HEK293 (cell line): ENCODE results near the gene SLC39A5.

Experiments used
- AEBP2 ChIP-seq: fragments of 450-650 bp; formaldehyde crosslinking; IDR thresholded peaks from 2 replicates; pipeline ENCODE4 v1.5.1; 2016; ENCODE audit warnings: missing biosample characterization, missing genetic modification characterization, borderline replicate concordance
- BCL11B ChIP-seq: fragments of 450-650 bp; formaldehyde crosslinking; IDR thresholded peaks from 2 replicates; pipeline ENCODE4 v1.5.1; 2016; ENCODE audit warnings: low read depth, missing biosample characterization, missing genetic modification characterization
- GLIS2 ChIP-seq: fragments of 450-650 bp; formaldehyde crosslinking; IDR thresholded peaks from 2 replicates; pipeline ENCODE4 v1.5.1; 2016; ENCODE audit warnings: missing biosample characterization, missing genetic modification characterization
- HOXA7 ChIP-seq: sonication (generic); formaldehyde crosslinking; IDR thresholded peaks from 2 replicates; pipeline ENCODE4 v1.8.1; 2022; ENCODE audit warnings: missing genetic modification reagents, borderline replicate concordance
- HOXD13 ChIP-seq: sonication (generic); formaldehyde crosslinking; IDR thresholded peaks from 2 replicates; pipeline ENCODE4 v1.8.0; 2022; ENCODE audit warnings: missing genetic modification reagents, borderline replicate concordance
- KLF10 ChIP-seq: fragments of 450-650 bp; IDR thresholded peaks from 2 replicates; pipeline ENCODE4 v1.5.1; 2018; ENCODE audit warnings: missing biosample characterization, mild to moderate bottlenecking, missing genetic modification characterization
- KLF9 ChIP-seq: fragments of 450-650 bp; formaldehyde crosslinking; IDR thresholded peaks from 2 replicates; pipeline ENCODE4 v1.5.1; 2016; ENCODE audit warnings: missing biosample characterization, missing genetic modification characterization, low read depth
- MZF1 ChIP-seq: fragments of 450-650 bp; formaldehyde crosslinking; IDR thresholded peaks from 2 replicates; pipeline ENCODE4 v1.5.1; 2017; ENCODE audit warnings: missing biosample characterization, missing genetic modification characterization, borderline replicate concordance
- RBAK ChIP-seq: fragments of 450-650 bp; formaldehyde crosslinking; IDR thresholded peaks from 2 replicates; pipeline ENCODE4 v1.5.1; 2016; ENCODE audit warnings: missing biosample characterization, missing genetic modification characterization
- REPIN1 ChIP-seq: fragments of 450-650 bp; formaldehyde crosslinking; IDR thresholded peaks from 2 replicates; pipeline ENCODE4 v1.5.1; 2017; ENCODE audit warnings: missing biosample characterization, missing genetic modification characterization, low read depth
- WT1 ChIP-seq: fragments of 450-650 bp; formaldehyde crosslinking; IDR thresholded peaks from 2 replicates; pipeline ENCODE4 v1.5.1; 2016; ENCODE audit warnings: missing biosample characterization, missing genetic modification characterization
- ZBTB11 ChIP-seq: fragments of 450-650 bp; formaldehyde crosslinking; conservative IDR thresholded peaks from 2 replicates; pipeline ENCODE4 v1.5.1; 2016; ENCODE audit warnings: low read depth, missing biosample characterization, missing genetic modification characterization
- ZFP3 ChIP-seq: fragments of 450-650 bp; formaldehyde crosslinking; IDR thresholded peaks from 2 replicates; pipeline ENCODE4 v1.5.1; 2016; ENCODE audit warnings: low read depth, missing biosample characterization, missing genetic modification characterization
- ZFP41 ChIP-seq: fragments of 450-650 bp; formaldehyde crosslinking; IDR thresholded peaks from 2 replicates; pipeline ENCODE4 v1.5.1; 2016; ENCODE audit warnings: missing biosample characterization, missing genetic modification characterization, borderline replicate concordance
- ZNF148 ChIP-seq: fragments of 450-650 bp; formaldehyde crosslinking; IDR thresholded peaks from 2 replicates; pipeline ENCODE4 v1.5.0; 2017; ENCODE audit warnings: missing biosample characterization, missing genetic modification characterization, borderline replicate concordance
- ZNF211 ChIP-seq: fragments of 450-650 bp; formaldehyde crosslinking; IDR thresholded peaks from 2 replicates; pipeline ENCODE4 v1.5.1; 2016; ENCODE audit warnings: low read depth, missing biosample characterization, missing genetic modification characterization
- ZNF354C ChIP-seq: fragments of 450-650 bp; formaldehyde crosslinking; IDR thresholded peaks from 2 replicates; pipeline ENCODE4 v1.5.1; 2016; ENCODE audit warnings: missing biosample characterization, missing genetic modification characterization, low read depth, borderline replicate concordance
- ZNF426 ChIP-seq: fragments of 450-650 bp; formaldehyde crosslinking; IDR thresholded peaks from 2 replicates; pipeline ENCODE4 v1.5.1; 2017; ENCODE audit warnings: missing biosample characterization, missing genetic modification characterization, mild to moderate bottlenecking, inconsistent platforms, moderate library complexity
- ZNF449 ChIP-seq: fragments of 450-650 bp; formaldehyde crosslinking; IDR thresholded peaks from 2 replicates; pipeline ENCODE4 v1.5.1; 2017; ENCODE audit warnings: missing biosample characterization, mild to moderate bottlenecking, missing genetic modification characterization, moderate library complexity
- ZNF501 ChIP-seq: fragments of 450-650 bp; formaldehyde crosslinking; IDR thresholded peaks from 2 replicates; pipeline ENCODE4 v1.5.1; 2016; ENCODE audit warnings: missing biosample characterization, missing genetic modification characterization
- ZNF621 ChIP-seq: fragments of 450-650 bp; formaldehyde crosslinking; IDR thresholded peaks from 2 replicates; pipeline ENCODE4 v1.5.1; 2017; ENCODE audit warnings: missing biosample characterization, missing genetic modification characterization
- ZNF701 ChIP-seq: fragments of 450-650 bp; formaldehyde crosslinking; IDR thresholded peaks from 2 replicates; pipeline ENCODE4 v1.5.1; 2016; ENCODE audit warnings: missing biosample characterization, missing genetic modification characterization
- ZNF76 ChIP-seq: fragments of 450-650 bp; formaldehyde crosslinking; IDR thresholded peaks from 2 replicates; pipeline ENCODE4; 2016; ENCODE audit warnings: low read depth, missing biosample characterization, missing genetic modification characterization, borderline replicate concordance
- ZSCAN23 ChIP-seq: fragments of 450-650 bp; formaldehyde crosslinking; IDR thresholded peaks from 2 replicates; pipeline ENCODE4 v1.5.1; 2016; ENCODE audit warnings: missing biosample characterization, missing genetic modification characterization
- TF ChIP-seq, protein P1 (sequence below): fragments of 450-650 bp; formaldehyde crosslinking; IDR thresholded peaks from 2 replicates; pipeline ENCODE4 v1.5.1; 2016; ENCODE audit warnings: missing biosample characterization, missing genetic modification characterization
- TF ChIP-seq, protein P2 (sequence below): fragments of 450-650 bp; formaldehyde crosslinking; IDR thresholded peaks from 2 replicates; pipeline ENCODE4 v1.5.1; 2017; ENCODE audit warnings: missing biosample characterization, missing genetic modification characterization

The SLC39A5 gene

GRCh38 chr12:56258068-56258819 is 28.4 kb downstream of the SLC39A5 start, which contains the start of gene ANKRD52 (continued):
- 0 out of 2 replicates have a peak, but pooled peaks have one; percentile 9 for TF ChIP-seq ZBTB11
- peak; percentile 92 for TF ChIP-seq ZNF76 (tag by site-specific recombination)
- TF ChIP-seq REPIN1 (tag by site-specific recombination): no peak
- TF ChIP-seq ZNF501 (tag by site-specific recombination): 0 out of 2 replicates have a peak, but pooled peaks have one; percentile 24
- no peak for TF ChIP-seq RBAK (tag by site-specific recombination)
- no peak for TF ChIP-seq AEBP2
- TF ChIP-seq ZNF354C (tag by site-specific recombination): no peak
- TF ChIP-seq KLF9 (tag by site-specific recombination): peak; percentile 71
- TF ChIP-seq ZSCAN23 (tag by site-specific recombination): no peak
- TF ChIP-seq, protein P1, sequence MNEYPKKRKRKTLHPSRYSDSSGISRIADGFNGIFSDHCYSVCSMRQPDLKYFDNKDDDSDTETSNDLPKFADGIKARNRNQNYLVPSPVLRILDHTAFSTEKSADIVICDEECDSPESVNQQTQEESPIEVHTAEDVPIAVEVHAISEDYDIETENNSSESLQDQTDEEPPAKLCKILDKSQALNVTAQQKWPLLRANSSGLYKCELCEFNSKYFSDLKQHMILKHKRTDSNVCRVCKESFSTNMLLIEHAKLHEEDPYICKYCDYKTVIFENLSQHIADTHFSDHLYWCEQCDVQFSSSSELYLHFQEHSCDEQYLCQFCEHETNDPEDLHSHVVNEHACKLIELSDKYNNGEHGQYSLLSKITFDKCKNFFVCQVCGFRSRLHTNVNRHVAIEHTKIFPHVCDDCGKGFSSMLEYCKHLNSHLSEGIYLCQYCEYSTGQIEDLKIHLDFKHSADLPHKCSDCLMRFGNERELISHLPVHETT: no peak
- TF ChIP-seq ZNF211 (tag by site-specific recombination): no peak
- no peak for TF ChIP-seq ZNF148 (tag by site-specific recombination)
- TF ChIP-seq KLF10: peak; percentile 64; the same call in 1 of the 2 replicates
- TF ChIP-seq ZFP41 (tag by site-specific recombination): no peak
- peak; percentile 38; the same call in 1 of the 2 replicates for TF ChIP-seq GLIS2 (tag by site-specific recombination)
- no peak for TF ChIP-seq WT1 (tag by site-specific recombination)
- no peak for TF ChIP-seq ZNF449
- no peak for TF ChIP-seq ZNF701
- TF ChIP-seq BCL11B (tag by site-specific recombination): no peak
- no peak for TF ChIP-seq ZNF621
- no peak for TF ChIP-seq HOXA7 (CRISPR knock-in tag)
- no peak for TF ChIP-seq MZF1 (tag by site-specific recombination)
- TF ChIP-seq, protein P2, sequence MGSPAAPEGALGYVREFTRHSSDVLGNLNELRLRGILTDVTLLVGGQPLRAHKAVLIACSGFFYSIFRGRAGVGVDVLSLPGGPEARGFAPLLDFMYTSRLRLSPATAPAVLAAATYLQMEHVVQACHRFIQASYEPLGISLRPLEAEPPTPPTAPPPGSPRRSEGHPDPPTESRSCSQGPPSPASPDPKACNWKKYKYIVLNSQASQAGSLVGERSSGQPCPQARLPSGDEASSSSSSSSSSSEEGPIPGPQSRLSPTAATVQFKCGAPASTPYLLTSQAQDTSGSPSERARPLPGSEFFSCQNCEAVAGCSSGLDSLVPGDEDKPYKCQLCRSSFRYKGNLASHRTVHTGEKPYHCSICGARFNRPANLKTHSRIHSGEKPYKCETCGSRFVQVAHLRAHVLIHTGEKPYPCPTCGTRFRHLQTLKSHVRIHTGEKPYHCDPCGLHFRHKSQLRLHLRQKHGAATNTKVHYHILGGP (tag by site-specific recombination): no peak
- no peak for TF ChIP-seq ZNF426 (tag by site-specific recombination)
- no peak for TF ChIP-seq ZFP3 (tag by site-specific recombination)
- no peak for TF ChIP-seq HOXD13 (CRISPR knock-in tag)
